MM.1S (cell line): ENCODE data around the gene SH3BP1.

Source experiments
- EZH2 ChIP-seq: fragments of 300-600 bp; sonication (generic); optimal IDR thresholded peaks from 2 replicates; pipeline ENCODE3; 2017; ENCODE audit warnings: low read depth, mild to moderate bottlenecking, antibody characterized with exemption, low read length, mixed read lengths
- TF ChIP-seq, protein P1 (sequence below): fragments of 300-600 bp; sonication (generic); IDR thresholded peaks from 2 replicates; pipeline ENCODE4 v1.5.1; 2016; ENCODE audit warnings: antibody characterized with exemption, low read length, mixed read lengths

DNA sequence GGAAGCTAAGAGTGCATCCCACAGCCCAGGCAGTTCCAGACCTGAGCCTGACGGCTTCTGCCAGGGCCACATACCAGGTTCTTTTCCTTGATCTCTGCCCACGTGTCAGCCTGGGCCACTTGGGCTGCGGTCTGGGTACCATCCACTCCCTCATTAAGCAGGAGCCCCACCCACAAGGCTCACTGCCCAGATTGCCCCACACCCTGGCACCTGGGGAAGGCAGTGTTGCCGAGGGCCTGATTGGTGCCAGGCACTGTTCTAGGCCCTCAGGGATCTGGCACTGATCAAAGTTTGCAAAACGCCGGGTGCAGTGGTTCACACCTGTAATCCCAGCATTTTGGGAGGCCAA is 15.5 kb upstream of the SH3BP1 start:
- TF ChIP-seq, protein P1, sequence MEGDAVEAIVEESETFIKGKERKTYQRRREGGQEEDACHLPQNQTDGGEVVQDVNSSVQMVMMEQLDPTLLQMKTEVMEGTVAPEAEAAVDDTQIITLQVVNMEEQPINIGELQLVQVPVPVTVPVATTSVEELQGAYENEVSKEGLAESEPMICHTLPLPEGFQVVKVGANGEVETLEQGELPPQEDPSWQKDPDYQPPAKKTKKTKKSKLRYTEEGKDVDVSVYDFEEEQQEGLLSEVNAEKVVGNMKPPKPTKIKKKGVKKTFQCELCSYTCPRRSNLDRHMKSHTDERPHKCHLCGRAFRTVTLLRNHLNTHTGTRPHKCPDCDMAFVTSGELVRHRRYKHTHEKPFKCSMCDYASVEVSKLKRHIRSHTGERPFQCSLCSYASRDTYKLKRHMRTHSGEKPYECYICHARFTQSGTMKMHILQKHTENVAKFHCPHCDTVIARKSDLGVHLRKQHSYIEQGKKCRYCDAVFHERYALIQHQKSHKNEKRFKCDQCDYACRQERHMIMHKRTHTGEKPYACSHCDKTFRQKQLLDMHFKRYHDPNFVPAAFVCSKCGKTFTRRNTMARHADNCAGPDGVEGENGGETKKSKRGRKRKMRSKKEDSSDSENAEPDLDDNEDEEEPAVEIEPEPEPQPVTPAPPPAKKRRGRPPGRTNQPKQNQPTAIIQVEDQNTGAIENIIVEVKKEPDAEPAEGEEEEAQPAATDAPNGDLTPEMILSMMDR: no peak
- TF ChIP-seq EZH2: no peak
